Measurements from ENCODE around the gene VWA1. TPM values are rescaled to one million over a fixed set of nuclear protein-coding genes. Genes with fewer than 3 reads are reported as not detected.
"Not testable (repeated sequence)": the region's sequence is repeated elsewhere in the genome, so short reads cannot be mapped to it uniquely, and the experiment has no call there.

The VWA1 gene
- total and polyA plus RNA-seq, 10 of the 15 experiments (the other 5 are each of a cell fraction or from before 2014, with no cell fraction given): 0.02 to 1.7 (median 0.32) TPM; not detected in 2

- ChIA-PET POLR2A (interaction anchor here (1.1 kb wide), 1 partner anchor 12 kb away, joined by 3 read pairs; the partner anchor contains the start of gene CCNL2), CTCF (no interaction called here), SMC1A (ENCODE audit: uncharacterized antibody, unreplicated experiment) (no interaction called here), RAD21 (ENCODE audit: unreplicated experiment) (no interaction called here)
- intact Hi-C loops (cut with micrococcal nuclease; ENCODE audit: unreplicated experiment): no loop called here
- H3K9me3 ChIP-seq (replicated peaks; ENCODE audit: control insufficient read depth, insufficient read depth, low read length): peaks cover 14% of the 10 kb centered on the region
- BruUV-seq (replicated peaks): no TSS peak
- no peaks in the 10 kb centered on the region for H3K27me3 ChIP-seq (replicated peaks in 1 of 2; ENCODE audit: control insufficient read depth in 2 of 2, insufficient read depth in 2 of 2, low read length in 1 of 2)
- peaks cover 8% of the 10 kb centered on the region for H3K4me1 ChIP-seq (ENCODE audit: control insufficient read depth, insufficient read depth, low read length)
- 0 out of 2 replicates have a peak, but pooled peaks have one; percentile 31 for TF ChIP-seq POLR2A (IDR thresholded peaks at IDR 0.05; ENCODE audit: low read depth, low read length)
- TF ChIP-seq HDGF (IDR thresholded peaks at IDR 0.05): no peak
- no peak for TF ChIP-seq NFXL1 (IDR thresholded peaks at IDR 0.05; ENCODE audit: borderline replicate concordance)
- TF ChIP-seq, protein P1, sequence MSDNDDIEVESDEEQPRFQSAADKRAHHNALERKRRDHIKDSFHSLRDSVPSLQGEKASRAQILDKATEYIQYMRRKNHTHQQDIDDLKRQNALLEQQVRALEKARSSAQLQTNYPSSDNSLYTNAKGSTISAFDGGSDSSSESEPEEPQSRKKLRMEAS (IDR thresholded peaks at IDR 0.05; ENCODE audit: low read depth, low read length): no peak
- no peak overlapping the region for H3K4me3 ChIP-seq
- no peak overlapping the region for H3K9ac ChIP-seq (ENCODE audit: control insufficient read depth, insufficient read depth, low read length)
- WGBS (ENCODE audit: insufficient coverage, insufficient replicate concordance, low lambda C conversion rate, missing lambda C conversion rate): 99% methylated on average over 13 of the region's 13 CpGs
- 0 out of 2 replicates have a peak overlapping the region, but pooled peaks have one; percentile 25 for H3K4me2 ChIP-seq (ENCODE audit: control insufficient read depth, insufficient read depth)
- no peak overlapping the region for H2AFZ ChIP-seq (ENCODE audit: control insufficient read depth, low read depth, low read length)
- in situ Hi-C loops (cut with MboI): no loop called here
- peaks cover 30% of the 10 kb centered on the region for H3K79me2 ChIP-seq (ENCODE audit: control insufficient read depth, insufficient read depth, low read length)
- H4K20me1 ChIP-seq (ENCODE audit: control insufficient read depth, insufficient read depth): no peaks in the 10 kb centered on the region
- no peaks in the 10 kb centered on the region; a peak in 2 of 4 replicates for H3K36me3 ChIP-seq (ENCODE audit: control insufficient read depth in 2 of 2, insufficient read depth in 2 of 2, low read length in 1 of 2)
- FAIRE-seq (no peak), DNase-seq (ENCODE audit: low read depth, low spot score) (no peak), ATAC-seq (no peak)
- H3K27ac ChIP-seq (ENCODE audit: control insufficient read depth, insufficient read depth): peak overlapping the region; percentile 63
These were observed 23.9 kb upstream of the VWA1 start for GRCh38 chr1:1411626-1412025.

DNA sequence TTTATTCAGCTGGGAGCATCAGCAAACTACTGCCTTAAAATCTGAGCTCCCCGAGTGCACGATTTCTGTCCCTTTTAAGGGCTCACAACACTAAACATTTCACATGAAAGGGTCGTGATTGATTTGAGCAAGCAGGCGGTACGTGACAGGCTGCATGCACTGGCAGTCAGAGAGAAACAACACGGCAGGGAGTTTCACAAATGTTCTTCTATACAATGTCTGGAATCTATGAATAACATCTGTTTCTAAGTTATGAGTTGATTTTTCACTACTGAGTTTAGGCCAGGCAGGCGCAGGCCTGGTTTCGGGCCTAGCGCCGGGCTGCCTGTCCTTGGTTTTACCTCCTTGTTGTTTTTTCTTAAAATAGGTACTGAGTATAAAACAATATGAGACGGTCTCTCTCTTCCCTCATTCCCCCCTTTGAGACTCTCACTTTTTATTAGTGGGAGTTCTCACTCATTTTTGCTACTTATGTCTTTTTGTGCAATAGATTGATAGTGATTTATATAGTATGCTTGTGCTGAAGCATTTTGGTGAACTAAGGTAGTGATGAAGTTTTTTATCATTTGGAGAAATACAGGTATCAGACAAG is 23.1 kb upstream of the VWA1 start:
- in situ Hi-C loops (cut with MboI); BruUV-seq (replicated peaks); POLR2A ChIA-PET; intact Hi-C loops (cut with micrococcal nuclease; ENCODE audit: unreplicated experiment); H3K4me3 ChIP-seq; ATAC-seq; H4K20me1 ChIP-seq (ENCODE audit: control insufficient read depth, insufficient read depth); H2AFZ ChIP-seq (ENCODE audit: control insufficient read depth, low read depth, low read length); H3K27me3 ChIP-seq (replicated peaks in 1 of 2; ENCODE audit: control insufficient read depth in 2 of 2, insufficient read depth in 2 of 2, low read length in 1 of 2); H3K4me1 ChIP-seq (ENCODE audit: control insufficient read depth, insufficient read depth, low read length); H3K9ac ChIP-seq (ENCODE audit: control insufficient read depth, insufficient read depth, low read length); H3K36me3 ChIP-seq (ENCODE audit: control insufficient read depth in 2 of 2, insufficient read depth in 2 of 2, low read length in 1 of 2); DNase-seq (ENCODE audit: low read depth, low spot score); SMC1A ChIA-PET (ENCODE audit: uncharacterized antibody, unreplicated experiment); RAD21 ChIA-PET (ENCODE audit: unreplicated experiment): not testable (repeated sequence)
- peak; percentile 40; the same call in 1 of the 2 replicates for TF ChIP-seq CBX5 (IDR thresholded peaks at IDR 0.05; ENCODE audit: low read depth)
- H3K27ac ChIP-seq (ENCODE audit: control insufficient read depth, insufficient read depth): peak overlapping the region; percentile 63
- peaks cover 22% of the 10 kb centered on the region for H3K79me2 ChIP-seq (ENCODE audit: control insufficient read depth, insufficient read depth, low read length)
- under 1% methylated on average over 11 of the region's 11 CpGs for WGBS (ENCODE audit: insufficient coverage, insufficient replicate concordance, low lambda C conversion rate, missing lambda C conversion rate)
- H3K4me2 ChIP-seq (ENCODE audit: control insufficient read depth, insufficient read depth): peak overlapping the region; percentile 25; the same call in 1 of the 2 replicates
- CTCF ChIA-PET: interaction anchor here (3.2 kb wide), 1 partner anchor 28 kb away, joined by 16 read pairs; no protein-coding TSS in a partner anchor
- H3K9me3 ChIP-seq (replicated peaks; ENCODE audit: control insufficient read depth, insufficient read depth, low read length): peaks cover 14% of the 10 kb centered on the region
- peak; percentile 82 for FAIRE-seq
